Sigmoid colon (tissue), 7 donors: ENCODE measurements around the gene LHFPL4. TPM values are rescaled to one million over a fixed set of nuclear protein-coding genes. Genes with fewer than 3 reads are reported as not detected.

ENCODE experiments used
- DNase-seq: peaks from one replicate; pipeline ENCODE4 v3.0.0-alpha.2; 2019
- H3K27ac ChIP-seq, 4 donors: fragments of 200-600 bp; sonication (generic); one replicate each; pipeline ENCODE4 v1.5.1; 2016 to 2019; ENCODE audit warnings: mild to moderate bottlenecking in 1 of 4
- H3K27me3 ChIP-seq, 3 donors: fragments of 200-600 bp; sonication (generic); one replicate each; pipeline ENCODE4 v1.5.1; 2019; ENCODE audit warnings: mild to moderate bottlenecking in 1 of 3
- H3K36me3 ChIP-seq, 4 donors: fragments of 200-600 bp; sonication (generic); one replicate each; pipeline ENCODE4 v1.5.1; 2016 to 2019
- H3K4me1 ChIP-seq, 4 donors: fragments of 200-600 bp; sonication (generic); one replicate each; pipeline ENCODE4 v1.5.1; 2017 to 2019
- H3K4me3 ChIP-seq, 4 donors: fragments of 200-600 bp; sonication (generic); one replicate each; pipeline ENCODE4 v1.5.1; 2017 to 2019; ENCODE audit warnings: mild to moderate bottlenecking in 2 of 4, moderate library complexity in 1 of 4
- H3K9me3 ChIP-seq, 4 donors: fragments of 200-600 bp in 3 of 4; sonication (generic) in 3 of 4; one replicate each; pipeline versions ENCODE4 v1.5.1 to v1.6.1; 2013 to 2019
- CTCF ChIP-seq, 4 experiments: fragments of 450-650 bp in 3 of 4; fragments of 200-600 bp in 1 of 4; IDR thresholded peaks; one replicate each; pipeline ENCODE4 v1.5.1; 2016 to 2019; ENCODE audit warnings: antibody characterized with exemption in 4 of 4, mild to moderate bottlenecking in 3 of 4, moderate library complexity in 2 of 4
- EP300 ChIP-seq, 4 donors: sonication (generic); formaldehyde crosslinking; IDR thresholded peaks; one replicate each; pipeline ENCODE4 v1.6.1; 2017; ENCODE audit warnings: antibody characterized with exemption in 4 of 4
- POLR2A ChIP-seq, 2 donors: fragments of 450-650 bp; IDR thresholded peaks; one replicate each; pipeline ENCODE4 v1.6.1; 2016; ENCODE audit warnings: antibody characterized with exemption in 2 of 2, mild to moderate bottlenecking in 2 of 2, moderate library complexity in 2 of 2
- POLR2AphosphoS5 ChIP-seq, 4 donors: sonication (generic); formaldehyde crosslinking; IDR thresholded peaks; one replicate each; pipeline ENCODE4 v1.6.1; 2017; ENCODE audit warnings: antibody characterized with exemption in 4 of 4
- WGBS, 2 donors: extraction: QIAGEN DNeasy Blood & Tissue Kit; methylation state at CpG; one replicate each; pipeline ENCODE4 v1.1.7; 2013; 5-methylcytosine and 5-hydroxymethylcytosine counted together
- intact Hi-C: fragments of 100-400 bp; cut with DNase I; formaldehyde crosslinking; loops from one replicate; pipeline ENCODE4 v1.15.1; 2023
- polyA plus RNA-seq, 3 donors: library from polyadenylated mRNA; stranded (reverse); fragments of 200-250 nt; gene quantifications; one replicate each; pipeline ENCODE4 v1.2.3, GENCODE V29; 2013
- total RNA-seq, 4 donors: library from RNA; depleted of rRNA; stranded (reverse); fragments of >200 nt; gene quantifications; one replicate each; pipeline ENCODE4 v1.1.0, GENCODE V29; 2016
- donor health status: healthy with polysubstance abuse.
- donor health status: Bipolar disorder and iron deficiency.
- donor health status: healthy.

Gene LHFPL4
- total and polyA plus RNA-seq, 7 donors: 0.26 to 5.1 (median 0.72) TPM; not detected in 3

GRCh38 chr3:9473496-9474065, 80.0 kb downstream of the LHFPL4 start:
- Histone ChIP-seq H3K27ac (no peak overlapping the region), H3K4me1 (peaks cover 0 to 3% (median 0%) of the 10 kb centered on the region in 4 donors), H3K27me3 (no peaks in the 10 kb centered on the region), H3K4me3 (no peak overlapping the region), H3K9me3 (no peaks in the 10 kb centered on the region), H3K36me3 (peaks cover 66 to 100% (median 80%) of the 10 kb centered on the region in 4 donors)
- no peak for DNase-seq
- TF ChIP-seq POLR2A (IDR thresholded peaks at IDR 0.05) (no peak), EP300 (IDR thresholded peaks at IDR 0.05) (no peak), POLR2AphosphoS5 (IDR thresholded peaks at IDR 0.05) (no peak), CTCF (IDR thresholded peaks at IDR 0.05) (no peak)
- intact Hi-C loops: no loop called here

- Histone ChIP-seq H3K4me1 (no peaks in the 10 kb centered on the region), H3K27me3 (no peaks in the 10 kb centered on the region), H3K4me3 (no peak overlapping the region), H3K9me3 (no peaks in the 10 kb centered on the region), H3K27ac (no peak overlapping the region), H3K36me3 (peaks cover 66 to 100% (median 84%) of the 10 kb centered on the region in 4 donors)
- no peak for TF ChIP-seq CTCF (IDR thresholded peaks at IDR 0.05)
- no peak for TF ChIP-seq POLR2A (IDR thresholded peaks at IDR 0.05)
- TF ChIP-seq EP300 (IDR thresholded peaks at IDR 0.05): no peak
- TF ChIP-seq POLR2AphosphoS5 (IDR thresholded peaks at IDR 0.05): no peak
- WGBS, 2 donors: 93 to 95% methylated on average over 3 of the region's 3 CpGs
- no peak for DNase-seq
- intact Hi-C loops: no loop called here
These were observed 83.6 kb downstream of the LHFPL4 start for GRCh38 chr3:9469986-9470385.

GRCh38 chr3:9468460-9468859, 85.2 kb downstream of the LHFPL4 start:
- TF ChIP-seq EP300 (IDR thresholded peaks at IDR 0.05) (no peak), POLR2AphosphoS5 (IDR thresholded peaks at IDR 0.05) (no peak), CTCF (IDR thresholded peaks at IDR 0.05) (no peak), POLR2A (IDR thresholded peaks at IDR 0.05) (no peak)
- 92 to 93% methylated on average over 7 of the region's 7 CpGs for WGBS, 2 donors
- Histone ChIP-seq H3K9me3 (no peaks in the 10 kb centered on the region), H3K27ac (no peak overlapping the region), H3K27me3 (no peaks in the 10 kb centered on the region), H3K4me3 (no peak overlapping the region), H3K4me1 (no peaks in the 10 kb centered on the region), H3K36me3 (peaks cover 56 to 100% (median 84%) of the 10 kb centered on the region in 4 donors)
- no peak for DNase-seq
- intact Hi-C loops: no loop called here

- H3K27me3 ChIP-seq: no peaks in the 10 kb centered on the region
- intact Hi-C loops: no loop called here
- H3K4me3 ChIP-seq: no peak overlapping the region
- DNase-seq: no peak
- H3K27ac ChIP-seq: no peak overlapping the region
- no peaks in the 10 kb centered on the region for H3K4me1 ChIP-seq
- no peaks in the 10 kb centered on the region for H3K9me3 ChIP-seq
- WGBS, 2 donors: 93 to 98% methylated on average over 3 of the region's 3 CpGs
- H3K36me3 ChIP-seq: peaks cover 47 to 100% (median 82%) of the 10 kb centered on the region in 4 donors
- TF ChIP-seq POLR2AphosphoS5 (IDR thresholded peaks at IDR 0.05) (peak in 1 of 4 donors; percentile 11), POLR2A (IDR thresholded peaks at IDR 0.05) (no peak)
These were observed 86.2 kb downstream of the LHFPL4 start for GRCh38 chr3:9467451-9467850.

GRCh38 chr3:9455596-9456131, 98.0 kb downstream of the LHFPL4 start:
- no peak overlapping the region for H3K27ac ChIP-seq
- WGBS, 2 donors: 98 to 100% methylated on average over 1 of the region's 1 CpG
- peaks cover 13 to 96% (median 24%) of the 10 kb centered on the region in 4 donors for H3K36me3 ChIP-seq
- DNase-seq: no peak
- no peak overlapping the region for H3K4me3 ChIP-seq
- peaks cover 0 to 6% (median 0%) of the 10 kb centered on the region in 4 donors for H3K4me1 ChIP-seq
- intact Hi-C loops: no loop called here
- TF ChIP-seq POLR2A (IDR thresholded peaks at IDR 0.05) (no peak), CTCF (IDR thresholded peaks at IDR 0.05) (no peak), EP300 (IDR thresholded peaks at IDR 0.05) (no peak), POLR2AphosphoS5 (IDR thresholded peaks at IDR 0.05) (no peak)
- no peaks in the 10 kb centered on the region for H3K9me3 ChIP-seq
- H3K27me3 ChIP-seq: no peaks in the 10 kb centered on the region
